GM21360 (cell line): ENCODE measurements around the gene GRAMD1C.

Source experiments
- ATAC-seq: cut with Tn5 transposase; IDR thresholded peaks from one replicate; pipeline ENCODE4 v1.9.1; 2021; ENCODE audit warnings: mild to moderate bottlenecking, moderate library complexity; ENCODE audit not compliant: unreplicated experiment

Gene GRAMD1C

GRCh38 chr3:113947372-113948014 is 108.9 kb downstream of the GRAMD1C start, which contains the start of gene ZDHHC23:
ZDHHC23 (plus strand) TSS chr3:113948013; CDS start chr3:113948803, 790 bp downstream.
- peak; percentile 55 for ATAC-seq

DNA sequence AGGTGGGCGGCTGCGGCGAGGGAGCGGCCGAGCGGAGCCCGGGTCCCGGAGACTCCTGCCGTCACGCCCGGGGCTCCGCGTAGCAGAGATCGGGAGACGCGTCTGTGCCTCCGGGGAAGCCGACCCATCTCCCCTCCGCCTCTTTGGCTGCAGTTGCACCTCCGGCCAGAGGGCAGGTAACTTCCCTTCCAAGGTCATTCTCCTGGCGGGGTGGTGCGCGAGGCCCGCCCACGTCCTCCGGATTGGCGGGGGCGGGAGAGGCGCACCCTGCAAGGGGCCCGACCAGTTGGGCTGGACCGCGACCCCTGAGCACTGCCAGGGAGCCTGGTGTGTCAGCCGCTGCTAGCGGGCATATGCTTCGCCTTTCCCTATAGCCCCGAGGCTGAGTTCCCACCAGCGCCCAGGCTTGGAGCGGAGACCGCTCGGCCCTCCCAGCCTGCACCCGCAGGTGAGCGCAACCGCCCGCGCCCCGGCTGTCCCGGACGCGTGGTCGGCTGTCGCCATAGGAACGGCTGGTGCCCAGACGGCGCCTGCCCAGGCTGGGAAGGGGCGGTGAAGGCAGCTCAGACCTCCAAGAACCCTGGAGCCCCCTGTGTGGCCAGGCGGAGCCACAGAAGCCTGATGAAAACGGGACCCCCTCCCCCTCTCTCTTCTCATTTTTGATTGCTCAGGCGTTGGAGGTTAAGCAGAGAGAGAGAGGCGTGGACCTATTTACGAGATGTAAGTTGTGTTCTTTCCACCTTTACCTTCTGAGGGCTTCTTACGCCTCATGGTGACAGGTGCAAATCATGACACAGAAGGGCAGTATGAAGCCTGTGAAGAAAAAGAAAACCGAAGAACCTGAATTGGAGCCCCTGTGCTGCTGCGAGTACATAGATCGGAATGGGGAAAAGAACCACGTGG is 109.7 kb downstream of the GRAMD1C start:
- ATAC-seq = peak; percentile 46

DNA sequence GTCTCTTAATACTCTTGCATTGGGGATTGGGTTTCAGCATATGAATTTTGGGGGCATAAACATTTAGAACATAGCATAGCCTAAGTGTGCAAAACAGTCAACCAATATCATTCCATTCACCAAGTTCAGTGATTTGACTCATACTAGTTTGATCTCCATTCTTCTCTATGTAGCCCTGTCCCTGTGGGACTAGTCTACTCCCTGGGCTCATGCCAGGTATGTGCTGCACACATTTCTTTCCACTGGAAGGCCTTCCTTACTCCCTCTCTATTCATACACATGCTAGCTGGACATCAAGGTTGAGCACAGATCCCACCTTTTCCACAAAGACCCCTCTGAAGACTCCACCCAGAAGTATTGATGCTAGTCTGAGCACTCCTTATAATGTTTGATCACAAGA is 114.3 kb downstream of the GRAMD1C start:
- ATAC-seq = no peak

GRCh38 chr3:113953677-113954076 is 115.1 kb downstream of the GRAMD1C start:
- ATAC-seq = no peak

DNA sequence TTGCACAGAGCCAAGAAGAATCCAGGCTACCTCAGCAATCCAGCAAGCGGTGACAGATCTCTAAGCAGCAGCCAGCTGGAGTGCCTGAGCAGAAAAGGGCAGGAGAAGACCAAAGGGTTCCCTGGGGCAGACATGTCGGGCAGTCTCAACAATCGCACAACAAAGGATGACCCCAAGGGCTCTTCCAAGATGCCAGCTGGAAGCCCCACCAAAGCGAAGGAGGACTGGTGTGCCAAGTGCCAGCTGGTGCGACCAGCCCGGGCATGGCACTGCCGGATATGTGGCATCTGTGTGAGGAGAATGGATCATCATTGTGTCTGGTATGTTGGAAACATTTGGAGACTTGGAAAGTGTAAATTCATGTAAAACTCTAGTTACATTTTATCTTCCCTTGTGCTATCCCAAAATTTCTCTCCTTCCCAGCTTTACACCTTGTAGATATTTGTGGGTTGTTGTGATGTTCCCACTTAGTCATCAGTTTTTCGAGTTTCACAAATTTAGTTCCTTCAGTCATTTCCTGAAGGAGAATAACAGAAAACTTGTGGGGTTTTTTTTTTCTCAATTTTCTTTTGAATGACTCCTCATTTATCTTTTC is 115.6 kb downstream of the GRAMD1C start:
- no peak for ATAC-seq

DNA sequence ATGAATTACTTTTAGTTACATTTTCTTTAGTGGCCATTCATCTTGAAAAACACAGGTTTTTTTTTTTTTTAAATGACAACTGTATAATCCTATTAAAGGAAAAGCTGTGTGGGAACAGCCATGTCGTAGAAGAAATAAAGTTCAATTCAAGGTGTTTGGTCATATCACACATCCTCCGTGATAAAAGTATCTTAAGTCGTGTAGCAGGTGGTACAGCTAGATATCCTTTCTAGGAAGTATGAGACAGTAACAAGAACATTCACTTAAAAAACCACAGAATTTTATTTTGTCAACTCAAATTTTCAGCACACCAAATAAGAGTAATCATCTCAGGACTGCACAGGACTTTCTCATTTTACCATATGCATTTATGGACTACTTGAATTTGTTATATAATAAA is 125.3 kb downstream of the GRAMD1C start:
- ATAC-seq = no peak

DNA sequence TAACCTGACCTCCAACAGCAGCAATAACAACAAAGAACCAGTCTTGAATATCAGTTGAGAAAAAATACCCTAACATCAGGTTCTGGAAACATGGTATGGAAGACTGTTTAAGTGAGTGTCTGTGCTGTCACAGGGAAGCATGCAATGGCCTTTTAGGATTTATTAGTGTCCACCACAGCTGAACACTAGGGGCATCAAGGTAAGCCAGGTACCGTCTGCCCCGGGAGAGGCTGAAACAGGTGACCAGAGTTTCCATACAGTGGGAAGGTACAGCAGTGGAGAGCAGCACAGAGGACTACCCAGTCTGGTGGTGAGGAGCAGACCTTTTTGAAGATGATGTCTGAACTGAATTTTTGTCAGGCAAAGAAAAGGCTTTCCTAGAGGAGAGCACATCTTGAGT is 127.6 kb downstream of the GRAMD1C start:
- no peak for ATAC-seq

DNA sequence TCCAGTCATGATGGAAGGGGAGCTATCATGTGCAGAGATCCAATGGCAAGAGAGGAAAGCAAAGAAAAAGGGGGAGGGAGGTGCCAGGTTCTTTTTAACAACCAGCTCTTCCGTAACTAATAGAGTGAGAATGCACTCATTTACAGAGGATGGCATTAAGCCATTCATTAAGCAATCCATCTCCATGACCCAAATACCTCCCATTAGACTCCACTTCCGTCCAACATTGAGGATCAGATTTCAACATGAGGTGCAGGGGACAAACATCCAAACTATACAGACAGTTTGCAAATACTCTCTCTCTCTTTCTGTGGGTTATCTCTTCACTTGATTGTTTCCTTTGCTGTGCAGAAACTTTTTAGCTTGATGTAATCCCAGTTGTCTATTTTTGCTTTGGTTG is 130.4 kb downstream of the GRAMD1C start:
- ATAC-seq = no peak

DNA sequence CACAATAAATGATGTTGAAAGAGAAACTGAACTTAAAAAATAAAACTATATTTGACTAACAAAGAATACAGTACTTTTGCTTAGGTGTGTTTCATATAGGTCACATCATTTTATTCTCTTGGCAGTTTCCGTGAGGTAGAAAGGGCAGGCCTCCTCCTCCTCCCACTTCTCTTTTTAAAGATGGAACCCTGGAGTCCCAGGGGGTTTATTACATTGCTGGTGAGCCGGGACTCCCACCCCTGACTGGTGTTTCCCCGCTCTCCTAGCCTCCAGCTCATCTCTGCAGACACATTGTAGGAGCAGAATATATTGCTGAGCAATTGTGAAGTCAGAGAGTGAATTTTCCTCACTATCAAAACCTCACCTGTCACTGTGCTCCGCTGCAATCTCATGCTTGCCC is 139.2 kb downstream of the GRAMD1C start:
- ATAC-seq = no peak

- ATAC-seq = no peak
Measured at GRCh38 chr3:113979916-113980315, 141.3 kb downstream of the GRAMD1C start.

- ATAC-seq = no peak
Measured at GRCh38 chr3:113981803-113982202, 143.2 kb downstream of the GRAMD1C start.

GRCh38 chr3:113983544-113983943 is 145.0 kb downstream of the GRAMD1C start:
- ATAC-seq = no peak

DNA sequence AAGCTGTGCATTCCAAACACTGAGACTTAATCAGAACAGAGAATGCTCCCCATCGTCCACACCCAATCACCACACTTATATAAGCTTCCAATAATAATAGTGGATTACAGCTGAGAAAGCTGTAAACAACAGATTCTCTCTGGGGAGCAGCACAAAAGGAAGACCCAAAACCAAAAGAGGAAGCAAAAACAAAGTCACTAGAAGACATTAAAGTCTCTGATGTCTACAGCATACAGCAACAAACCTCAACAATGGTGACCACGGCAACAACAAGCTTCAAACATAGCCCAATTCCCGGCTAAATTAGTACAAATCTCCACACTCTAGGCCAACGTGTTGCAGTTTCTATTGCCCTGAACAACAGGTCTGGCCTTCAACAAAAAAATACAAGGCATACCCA is 147.0 kb downstream of the GRAMD1C start:
- peak; percentile 62 for ATAC-seq
